Coronary artery (tissue), 2 donors: ENCODE measurements around the gene MCTP1.

Experiments
- DNase-seq: peaks from one replicate; pipeline ENCODE4 v3.0.0-alpha.2; 2017; ENCODE audit warnings: low spot score
- H3K27ac ChIP-seq, 2 donors: fragments of 200-600 bp; sonication (generic); one replicate each; pipeline ENCODE4 v1.5.1; 2016 to 2019
- H3K4me3 ChIP-seq: fragments of 200-600 bp; sonication (generic); 2 replicates; pipeline ENCODE4 v1.5.1; 2016; ENCODE audit warnings: mild to moderate bottlenecking, moderate library complexity
- CTCF ChIP-seq: fragments of 200-600 bp; sonication (generic); IDR thresholded peaks from one replicate; pipeline ENCODE4 v1.5.1; 2019; ENCODE audit warnings: antibody characterized with exemption

The MCTP1 gene

GRCh38 chr5:94750681-94751080 lies 534.2 kb downstream of the MCTP1 start:
- DNase-seq, result no peak
- no peak for TF ChIP-seq CTCF
- no peak overlapping the region for H3K27ac ChIP-seq

GRCh38 chr5:94749042-94749441 lies 535.9 kb downstream of the MCTP1 start:
- no peak overlapping the region for H3K27ac ChIP-seq
- no peak for TF ChIP-seq CTCF
- DNase-seq, result no peak

More at GRCh38 chr5:94750681-94751080, 534.2 kb downstream of the MCTP1 start:
- H3K4me3 ChIP-seq, result no peak overlapping the region

GRCh38 chr5:94748212-94748611 lies 536.7 kb downstream of the MCTP1 start:
- Histone ChIP-seq H3K4me3 (no peak overlapping the region), H3K27ac (no peak overlapping the region)
- no peak for TF ChIP-seq CTCF
- DNase-seq, result no peak

More at GRCh38 chr5:94749042-94749441, 535.9 kb downstream of the MCTP1 start:
- H3K4me3 ChIP-seq, result no peak overlapping the region

- TF ChIP-seq CTCF, result no peak
- Histone ChIP-seq H3K27ac (no peak overlapping the region), H3K4me3 (no peak overlapping the region)
- DNase-seq, result no peak
These were observed 537.5 kb downstream of the MCTP1 start for GRCh38 chr5:94747371-94747770.

- DNase-seq, result no peak
- H3K27ac ChIP-seq, result no peak overlapping the region
- no peak for TF ChIP-seq CTCF
- no peak overlapping the region for H3K4me3 ChIP-seq
These were observed 538.2 kb downstream of the MCTP1 start for GRCh38 chr5:94746731-94747124.

- Histone ChIP-seq H3K27ac (no peak overlapping the region), H3K4me3 (no peak overlapping the region)
- TF ChIP-seq CTCF, result no peak
- DNase-seq, result no peak
These were observed 538.8 kb downstream of the MCTP1 start for GRCh38 chr5:94745786-94746730.

- H3K4me3 ChIP-seq, result no peak overlapping the region
- no peak for DNase-seq
- TF ChIP-seq CTCF, result no peak
These were observed 540.0 kb downstream of the MCTP1 start for GRCh38 chr5:94744906-94745305.

More at GRCh38 chr5:94744906-94745305, 540.0 kb downstream of the MCTP1 start:
- H3K27ac ChIP-seq, result no peak overlapping the region
